GM23338 (cell line): Measurements from ENCODE around the gene BPIFB2.

Source experiments
- CREB1 ChIP-seq: fragments of 250-450 bp; sonication (Bioruptor Pico); IDR thresholded peaks from 2 replicates; pipeline ENCODE4 v1.5.0; 2020; ENCODE audit warnings: low read depth, mild to moderate bottlenecking, moderate library complexity
- CTCF ChIP-seq, 2 experiments: fragments of 200-600 bp in 1 of 2; sonication (generic) in 1 of 2; conservative IDR thresholded peaks; 2 replicates each; pipeline versions ENCODE4 v1.5.1 to v1.6.1; 2016 to 2017; ENCODE audit warnings: antibody characterized with exemption in 2 of 2, low read depth in 2 of 2, mild to moderate bottlenecking in 2 of 2, moderate library complexity in 1 of 2
- ETS1 ChIP-seq: IDR thresholded peaks from 2 replicates; pipeline ENCODE4 v1.6.1; 2016; ENCODE audit warnings: antibody characterized with exemption
- EZH2 ChIP-seq: fragments of 200-600 bp; sonication (generic); IDR thresholded peaks from one replicate; pipeline ENCODE4 v1.8.0; 2017; ENCODE audit warnings: antibody characterized with exemption, mild to moderate bottlenecking, low read depth; ENCODE audit not compliant: unreplicated experiment
- EZH2phosphoT487 ChIP-seq: fragments of 200-600 bp; sonication (generic); IDR thresholded peaks from one replicate; pipeline ENCODE4 v1.8.1; 2018; ENCODE audit warnings: antibody characterized with exemption; ENCODE audit not compliant: unreplicated experiment
- NANOG ChIP-seq: IDR thresholded peaks from 2 replicates; pipeline ENCODE4 v1.6.1; 2016; ENCODE audit warnings: antibody characterized with exemption, borderline replicate concordance
- POLR2AphosphoS5 ChIP-seq: IDR thresholded peaks from 2 replicates; pipeline ENCODE4 v1.6.1; 2016; ENCODE audit warnings: antibody characterized with exemption, low read depth
- REST ChIP-seq: IDR thresholded peaks from one replicate; pipeline ENCODE4 v1.6.1; 2018; ENCODE audit warnings: antibody characterized with exemption; ENCODE audit not compliant: unreplicated experiment
- ZNF114 ChIP-seq: fragments of 250-450 bp; sonication (Bioruptor Pico); IDR thresholded peaks from 2 replicates; pipeline ENCODE4 v1.5.0; 2020; ENCODE audit warnings: mild to moderate bottlenecking, moderate library complexity
- ZNF331 ChIP-seq: fragments of 250-450 bp; sonication (Bioruptor Pico); IDR thresholded peaks from 2 replicates; pipeline ENCODE4 v1.5.0; 2020; ENCODE audit warnings: low read depth, mild to moderate bottlenecking, moderate library complexity

- no peak for TF ChIP-seq EZH2phosphoT487
- TF ChIP-seq CTCF (conservative IDR thresholded peaks at IDR 0.05; ENCODE audit: low read depth in 2 of 2), result no peak
- TF ChIP-seq NANOG, result no peak
- TF ChIP-seq REST, result no peak
- no peak for TF ChIP-seq POLR2AphosphoS5
- no peak for TF ChIP-seq CREB1 (CRISPR knock-in tag)
- TF ChIP-seq EZH2, result no peak
- TF ChIP-seq ZNF331 (CRISPR knock-in tag), result no peak
- TF ChIP-seq ZNF114 (CRISPR knock-in tag), result no peak
- TF ChIP-seq ETS1, result no peak
Measured at GRCh38 chr20:33022289-33022688, 14.8 kb downstream of the BPIFB2 start.
